Ishikawa (cell line): Measurements from ENCODE around the gene ATXN1.

ENCODE experiments used
- CEBPB ChIP-seq: IDR thresholded peaks from 2 replicates; pipeline ENCODE4 v1.6.1; 2012
- CREB1 ChIP-seq: IDR thresholded peaks from 2 replicates; pipeline ENCODE4 v1.6.1; 2012; ENCODE audit warnings: low read depth
- EGR1 ChIP-seq: IDR thresholded peaks from 2 replicates; pipeline ENCODE4 v1.6.1; 2012
- EP300 ChIP-seq: IDR thresholded peaks from 2 replicates; pipeline ENCODE4 v1.6.1; 2012; ENCODE audit warnings: borderline replicate concordance
- FOXM1 ChIP-seq: IDR thresholded peaks from 2 replicates; pipeline ENCODE4 v1.6.1; 2012; ENCODE audit warnings: low read depth, borderline replicate concordance
- NFIC ChIP-seq: IDR thresholded peaks from 2 replicates; pipeline ENCODE4 v1.6.1; 2012
- RAD21 ChIP-seq: IDR thresholded peaks from 2 replicates; pipeline ENCODE4 v1.6.1; 2012; ENCODE audit warnings: low read depth
- TAF1 ChIP-seq: IDR thresholded peaks from 2 replicates; pipeline ENCODE4 v1.6.1; 2012; ENCODE audit warnings: low read depth, mild to moderate bottlenecking
- TCF12 ChIP-seq: IDR thresholded peaks from 2 replicates; pipeline ENCODE4 v1.6.1; 2012; ENCODE audit warnings: low read depth
- TEAD4 ChIP-seq: IDR thresholded peaks from 2 replicates; pipeline ENCODE4 v1.6.1; 2012
- YY1 ChIP-seq: IDR thresholded peaks from 2 replicates; pipeline ENCODE4 v1.6.1; 2012; ENCODE audit warnings: low read depth
- ZBTB7A ChIP-seq: IDR thresholded peaks from 2 replicates; pipeline ENCODE4 v1.6.1; 2012; ENCODE audit warnings: low read depth
- TF ChIP-seq, protein P1 (sequence below): IDR thresholded peaks from 2 replicates; pipeline ENCODE4 v1.6.1; 2012
- TF ChIP-seq, protein P2 (sequence below): IDR thresholded peaks from 2 replicates; pipeline ENCODE4 v1.6.1; 2012; ENCODE audit warnings: low read depth, mild to moderate bottlenecking
- TF ChIP-seq, protein P3 (sequence below): IDR thresholded peaks from 2 replicates; pipeline ENCODE4 v1.6.1; 2012

ATXN1 gene

DNA sequence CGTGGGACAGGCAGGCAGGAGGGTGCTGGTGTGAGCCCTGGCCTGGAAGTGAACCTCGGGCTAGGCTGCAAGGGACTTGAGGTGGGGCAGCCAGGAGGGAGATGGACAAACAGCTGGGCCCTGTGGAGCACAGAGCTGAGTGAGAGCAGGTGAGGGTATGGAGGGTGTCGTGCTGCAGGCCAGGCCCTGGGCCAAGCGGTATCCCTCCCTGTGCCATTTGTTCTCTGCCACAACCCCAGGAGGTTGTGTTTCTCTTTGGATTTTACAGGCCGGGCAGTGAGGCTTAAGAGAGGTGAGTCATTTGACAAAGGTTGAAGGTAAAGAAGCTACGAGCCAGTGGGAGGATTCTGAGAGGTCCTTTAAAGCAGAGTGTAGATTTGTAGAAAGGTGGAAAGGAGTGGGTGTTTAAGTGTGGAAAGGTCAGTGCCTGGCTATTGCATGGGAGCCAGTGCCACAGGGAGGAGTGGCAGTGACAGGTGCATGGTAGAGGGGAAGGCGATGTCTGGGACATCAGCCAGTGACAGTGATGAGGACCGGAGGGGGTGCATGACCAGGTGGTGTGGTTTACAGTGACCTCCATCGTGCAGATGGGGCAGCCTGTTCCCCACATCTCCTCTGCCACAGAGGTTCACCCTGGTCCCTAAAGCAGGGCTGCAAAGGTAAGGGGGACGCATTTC lies 483.1 kb downstream of the ATXN1 start:
- TF ChIP-seq ZBTB7A: no peak
- no peak for TF ChIP-seq NFIC
- no peak for TF ChIP-seq TCF12
- TF ChIP-seq, protein P1, sequence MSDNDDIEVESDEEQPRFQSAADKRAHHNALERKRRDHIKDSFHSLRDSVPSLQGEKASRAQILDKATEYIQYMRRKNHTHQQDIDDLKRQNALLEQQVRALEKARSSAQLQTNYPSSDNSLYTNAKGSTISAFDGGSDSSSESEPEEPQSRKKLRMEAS: no peak
- TF ChIP-seq, protein P2, sequence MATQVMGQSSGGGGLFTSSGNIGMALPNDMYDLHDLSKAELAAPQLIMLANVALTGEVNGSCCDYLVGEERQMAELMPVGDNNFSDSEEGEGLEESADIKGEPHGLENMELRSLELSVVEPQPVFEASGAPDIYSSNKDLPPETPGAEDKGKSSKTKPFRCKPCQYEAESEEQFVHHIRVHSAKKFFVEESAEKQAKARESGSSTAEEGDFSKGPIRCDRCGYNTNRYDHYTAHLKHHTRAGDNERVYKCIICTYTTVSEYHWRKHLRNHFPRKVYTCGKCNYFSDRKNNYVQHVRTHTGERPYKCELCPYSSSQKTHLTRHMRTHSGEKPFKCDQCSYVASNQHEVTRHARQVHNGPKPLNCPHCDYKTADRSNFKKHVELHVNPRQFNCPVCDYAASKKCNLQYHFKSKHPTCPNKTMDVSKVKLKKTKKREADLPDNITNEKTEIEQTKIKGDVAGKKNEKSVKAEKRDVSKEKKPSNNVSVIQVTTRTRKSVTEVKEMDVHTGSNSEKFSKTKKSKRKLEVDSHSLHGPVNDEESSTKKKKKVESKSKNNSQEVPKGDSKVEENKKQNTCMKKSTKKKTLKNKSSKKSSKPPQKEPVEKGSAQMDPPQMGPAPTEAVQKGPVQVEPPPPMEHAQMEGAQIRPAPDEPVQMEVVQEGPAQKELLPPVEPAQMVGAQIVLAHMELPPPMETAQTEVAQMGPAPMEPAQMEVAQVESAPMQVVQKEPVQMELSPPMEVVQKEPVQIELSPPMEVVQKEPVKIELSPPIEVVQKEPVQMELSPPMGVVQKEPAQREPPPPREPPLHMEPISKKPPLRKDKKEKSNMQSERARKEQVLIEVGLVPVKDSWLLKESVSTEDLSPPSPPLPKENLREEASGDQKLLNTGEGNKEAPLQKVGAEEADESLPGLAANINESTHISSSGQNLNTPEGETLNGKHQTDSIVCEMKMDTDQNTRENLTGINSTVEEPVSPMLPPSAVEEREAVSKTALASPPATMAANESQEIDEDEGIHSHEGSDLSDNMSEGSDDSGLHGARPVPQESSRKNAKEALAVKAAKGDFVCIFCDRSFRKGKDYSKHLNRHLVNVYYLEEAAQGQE: no peak
- no peak for TF ChIP-seq CEBPB

DNA sequence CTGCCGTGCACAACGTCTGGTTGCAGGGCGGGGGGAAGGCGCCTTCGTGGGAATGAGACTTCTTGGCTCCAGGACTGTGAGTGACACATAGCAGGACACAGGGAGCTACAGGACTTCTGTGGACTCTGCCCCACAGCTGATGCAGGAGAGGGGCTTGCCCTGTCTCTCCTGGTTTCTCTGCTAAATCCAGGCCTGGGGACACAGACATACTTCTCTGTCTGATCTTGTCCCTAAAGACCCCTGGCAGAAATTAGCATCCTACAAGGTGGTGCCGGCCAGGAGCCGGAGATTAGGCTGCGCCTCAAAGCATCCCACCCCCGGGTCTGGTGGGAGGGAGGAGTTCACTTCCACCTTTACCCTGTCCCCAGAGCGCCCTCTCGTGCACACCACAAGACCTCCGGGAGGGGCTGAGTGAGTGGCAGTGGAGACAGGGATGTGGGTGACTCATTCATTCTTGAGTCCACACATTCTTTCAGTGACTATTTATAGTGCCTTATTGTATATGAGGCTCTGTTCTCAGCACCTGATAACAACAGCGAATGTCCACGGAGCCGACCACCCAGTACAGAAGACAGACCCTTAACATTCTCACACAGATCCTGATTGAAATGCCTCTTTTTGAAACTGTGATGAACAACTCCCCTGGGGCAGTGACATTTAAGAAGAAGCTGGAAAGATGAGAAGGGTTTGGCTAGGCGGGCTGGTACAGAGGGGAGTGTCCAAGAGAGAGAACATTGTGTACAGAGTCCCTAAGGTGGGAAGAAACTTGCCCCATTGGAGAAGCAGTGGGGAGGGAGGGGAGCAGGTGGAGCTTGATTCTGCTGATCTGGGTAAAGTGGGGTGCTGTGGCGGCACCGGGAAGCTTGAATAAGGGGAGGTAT lies 483.9 kb downstream of the ATXN1 start:
- TF ChIP-seq TEAD4: peak; percentile 51
- TF ChIP-seq, protein P2: no peak
- peak; percentile 68 for TF ChIP-seq RAD21

DNA sequence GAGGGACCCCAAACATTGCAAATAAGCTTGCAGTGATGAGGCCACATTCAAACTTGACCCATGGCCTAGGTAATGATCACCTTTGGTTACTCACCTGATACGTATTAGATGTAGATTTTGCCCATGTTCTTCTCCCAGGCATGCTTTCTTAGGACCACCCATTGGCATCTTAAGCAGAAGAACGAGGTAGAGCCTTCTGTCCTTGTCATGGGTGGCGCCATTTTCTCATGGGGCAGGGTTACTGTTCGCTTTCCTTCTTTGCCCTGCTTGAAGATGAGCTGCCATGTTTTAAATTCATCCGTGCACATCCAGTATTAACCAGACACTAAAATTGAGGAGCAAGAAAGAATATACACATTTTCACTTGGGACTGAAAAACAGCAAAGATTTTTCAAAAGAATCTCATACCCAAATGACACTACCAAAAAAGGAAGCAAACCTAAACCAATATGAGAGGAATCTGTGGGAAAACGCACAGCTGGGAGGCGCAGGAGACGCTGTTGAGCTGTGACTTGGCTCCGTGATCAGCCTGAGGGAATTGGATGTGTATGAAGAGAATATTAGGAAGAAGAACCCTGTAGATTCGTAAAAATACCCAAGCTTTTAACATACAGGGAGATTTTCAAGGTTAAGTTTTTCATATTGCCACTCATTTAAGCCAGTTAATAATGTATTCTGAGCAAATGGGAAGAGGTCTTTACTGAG lies 486.2 kb downstream of the ATXN1 start:
- TF ChIP-seq ZBTB7A (no peak), EGR1 (no peak), RAD21 (no peak), EP300 (no peak), TAF1 (no peak), CEBPB (no peak), YY1 (no peak), NFIC (no peak), FOXM1 (no peak), CREB1 (no peak)
- TF ChIP-seq, protein P2: no peak
- TF ChIP-seq, protein P3, sequence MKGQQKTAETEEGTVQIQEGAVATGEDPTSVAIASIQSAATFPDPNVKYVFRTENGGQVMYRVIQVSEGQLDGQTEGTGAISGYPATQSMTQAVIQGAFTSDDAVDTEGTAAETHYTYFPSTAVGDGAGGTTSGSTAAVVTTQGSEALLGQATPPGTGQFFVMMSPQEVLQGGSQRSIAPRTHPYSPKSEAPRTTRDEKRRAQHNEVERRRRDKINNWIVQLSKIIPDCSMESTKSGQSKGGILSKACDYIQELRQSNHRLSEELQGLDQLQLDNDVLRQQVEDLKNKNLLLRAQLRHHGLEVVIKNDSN: no peak
- TF ChIP-seq, protein P1: no peak

DNA sequence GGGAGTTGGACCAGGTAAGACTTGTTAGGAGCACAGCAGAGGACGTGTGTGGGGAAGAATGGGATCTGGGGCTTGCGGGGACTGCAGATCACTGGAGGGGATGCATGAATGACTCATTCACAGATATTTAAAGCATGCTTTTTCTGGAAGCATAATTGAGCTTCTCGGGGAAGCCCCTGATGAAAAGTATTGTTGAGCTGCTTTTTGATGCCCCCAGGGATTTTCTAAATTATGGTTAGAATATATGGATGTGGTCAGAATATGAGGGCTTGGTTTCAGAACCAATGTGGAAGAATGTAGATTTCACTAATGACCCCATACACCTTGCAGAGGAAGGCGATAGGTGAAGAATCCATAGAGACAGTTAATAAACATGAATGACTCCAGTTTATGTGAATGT lies 486.8 kb downstream of the ATXN1 start:
- TF ChIP-seq RAD21: no peak
- TF ChIP-seq, protein P1: no peak
- TF ChIP-seq, protein P2: no peak
